Fibroblast of the aortic adventitia (primary cell): ENCODE data around the gene SDHB. TPM values are rescaled to one million over a fixed set of nuclear protein-coding genes. Genes with fewer than 3 reads are reported as not detected.

Experiments
- DNase-seq: peaks from one replicate; pipeline ENCODE4 v3.0.0-alpha.2; 2010; ENCODE audit warnings: low read depth
- H3K4me3 ChIP-seq: 2 replicates; pipeline ENCODE4 v1.5.1; 2011; ENCODE audit warnings: low read depth, mild to moderate bottlenecking, control low read depth, low read length, moderate library complexity
- total RNA-seq: library from RNA; depleted of rRNA; stranded (reverse); fragments of >200 nt; gene quantifications from 2 replicates; pipeline ENCODE4 v1.2.3, GENCODE V29; 2012; ENCODE audit warnings: low replicate concordance
- TF ChIP-seq, protein P1 (sequence below): IDR thresholded peaks from 2 replicates; pipeline ENCODE4 v1.5.1; 2011; ENCODE audit warnings: mild to moderate bottlenecking, low read length, control low read depth, inconsistent platforms; ENCODE audit not compliant: insufficient read depth

The SDHB gene
- total RNA-seq, 1 donor = 106 TPM

DNA sequence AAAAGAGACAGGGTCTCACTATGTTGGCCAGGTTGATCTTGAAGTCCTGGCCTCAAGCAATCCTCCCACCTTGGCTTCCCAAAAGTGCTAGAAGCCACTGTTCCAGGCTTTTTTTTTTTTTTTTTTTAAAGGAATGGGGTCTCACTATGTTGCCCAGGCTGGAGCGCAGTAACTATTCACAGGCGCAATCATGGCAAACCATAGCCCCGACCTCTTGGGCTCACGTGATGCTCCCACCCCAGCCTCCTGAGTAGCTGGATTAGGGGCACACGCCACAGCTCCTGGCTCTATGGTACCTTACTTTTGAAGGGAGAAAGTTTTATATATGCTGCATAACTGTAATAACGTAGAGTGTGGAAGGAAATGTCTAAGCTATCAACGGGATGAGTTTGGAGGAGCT, 36.4 kb downstream of the SDHB start:
- TF ChIP-seq, protein P1, sequence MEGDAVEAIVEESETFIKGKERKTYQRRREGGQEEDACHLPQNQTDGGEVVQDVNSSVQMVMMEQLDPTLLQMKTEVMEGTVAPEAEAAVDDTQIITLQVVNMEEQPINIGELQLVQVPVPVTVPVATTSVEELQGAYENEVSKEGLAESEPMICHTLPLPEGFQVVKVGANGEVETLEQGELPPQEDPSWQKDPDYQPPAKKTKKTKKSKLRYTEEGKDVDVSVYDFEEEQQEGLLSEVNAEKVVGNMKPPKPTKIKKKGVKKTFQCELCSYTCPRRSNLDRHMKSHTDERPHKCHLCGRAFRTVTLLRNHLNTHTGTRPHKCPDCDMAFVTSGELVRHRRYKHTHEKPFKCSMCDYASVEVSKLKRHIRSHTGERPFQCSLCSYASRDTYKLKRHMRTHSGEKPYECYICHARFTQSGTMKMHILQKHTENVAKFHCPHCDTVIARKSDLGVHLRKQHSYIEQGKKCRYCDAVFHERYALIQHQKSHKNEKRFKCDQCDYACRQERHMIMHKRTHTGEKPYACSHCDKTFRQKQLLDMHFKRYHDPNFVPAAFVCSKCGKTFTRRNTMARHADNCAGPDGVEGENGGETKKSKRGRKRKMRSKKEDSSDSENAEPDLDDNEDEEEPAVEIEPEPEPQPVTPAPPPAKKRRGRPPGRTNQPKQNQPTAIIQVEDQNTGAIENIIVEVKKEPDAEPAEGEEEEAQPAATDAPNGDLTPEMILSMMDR = no peak
- DNase-seq = no peak
- H3K4me3 ChIP-seq = no peak overlapping the region

DNA sequence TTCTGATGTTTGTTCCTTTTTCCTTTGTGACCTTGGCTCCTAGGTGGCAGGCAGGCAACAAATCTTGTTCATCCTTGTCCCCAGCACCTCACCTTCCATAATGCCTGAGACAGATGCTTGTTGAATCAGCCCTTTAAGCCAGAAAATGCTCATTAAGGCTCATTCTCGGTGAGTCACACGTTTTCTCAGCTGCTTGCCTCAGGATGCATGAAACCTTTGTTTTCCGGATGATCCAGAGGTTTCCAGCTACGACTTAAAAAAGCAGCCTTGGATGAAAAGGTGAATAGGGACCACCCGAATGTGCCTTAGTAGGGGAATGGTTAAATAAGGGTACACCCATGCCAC, 37.5 kb downstream of the SDHB start:
- DNase-seq = peak; percentile 41
- TF ChIP-seq, protein P1 = no peak
- H3K4me3 ChIP-seq = no peak overlapping the region

DNA sequence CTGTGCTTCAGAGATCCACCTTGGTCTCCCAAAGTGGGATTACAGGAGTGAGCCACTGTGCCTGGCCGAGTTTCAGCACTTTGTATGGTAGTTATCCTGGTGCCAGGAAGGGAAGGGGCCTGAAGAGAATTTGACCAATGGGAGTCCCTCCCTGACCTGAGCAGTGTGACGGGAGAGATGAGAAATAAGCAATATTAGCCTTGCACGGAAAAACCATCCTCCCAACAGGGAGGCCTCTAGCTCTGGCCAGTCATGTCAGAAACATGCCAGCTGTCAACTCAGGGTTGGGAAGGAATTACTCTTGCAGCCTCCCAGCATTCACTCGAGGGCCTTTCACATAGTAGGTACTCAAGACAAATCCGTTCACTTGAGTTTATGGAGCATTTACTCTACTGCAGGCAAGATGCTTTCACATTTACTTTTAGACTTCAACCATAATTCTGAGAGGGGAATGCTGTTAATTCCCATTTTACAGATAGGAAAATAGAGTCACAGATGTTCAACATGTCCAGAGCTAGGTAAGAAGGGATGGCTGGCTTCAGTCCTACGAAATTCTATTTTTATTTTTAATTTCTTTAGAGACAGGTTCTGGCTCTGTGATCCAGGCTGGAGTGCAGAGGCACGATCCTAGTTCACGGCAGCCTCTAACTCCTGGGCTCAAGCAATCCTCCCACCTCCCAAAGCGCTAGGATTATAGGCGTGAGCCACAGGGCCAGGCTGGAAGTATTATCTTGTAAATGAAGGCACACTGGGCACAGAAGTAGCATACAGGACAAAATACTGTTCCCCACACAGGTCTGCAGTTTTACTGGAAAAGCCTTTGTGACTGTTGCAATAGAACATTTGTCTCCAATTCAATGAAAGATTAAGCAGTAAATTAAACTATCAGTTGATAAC, 38.9 kb downstream of the SDHB start:
- no peak for DNase-seq
- TF ChIP-seq, protein P1 = no peak

DNA sequence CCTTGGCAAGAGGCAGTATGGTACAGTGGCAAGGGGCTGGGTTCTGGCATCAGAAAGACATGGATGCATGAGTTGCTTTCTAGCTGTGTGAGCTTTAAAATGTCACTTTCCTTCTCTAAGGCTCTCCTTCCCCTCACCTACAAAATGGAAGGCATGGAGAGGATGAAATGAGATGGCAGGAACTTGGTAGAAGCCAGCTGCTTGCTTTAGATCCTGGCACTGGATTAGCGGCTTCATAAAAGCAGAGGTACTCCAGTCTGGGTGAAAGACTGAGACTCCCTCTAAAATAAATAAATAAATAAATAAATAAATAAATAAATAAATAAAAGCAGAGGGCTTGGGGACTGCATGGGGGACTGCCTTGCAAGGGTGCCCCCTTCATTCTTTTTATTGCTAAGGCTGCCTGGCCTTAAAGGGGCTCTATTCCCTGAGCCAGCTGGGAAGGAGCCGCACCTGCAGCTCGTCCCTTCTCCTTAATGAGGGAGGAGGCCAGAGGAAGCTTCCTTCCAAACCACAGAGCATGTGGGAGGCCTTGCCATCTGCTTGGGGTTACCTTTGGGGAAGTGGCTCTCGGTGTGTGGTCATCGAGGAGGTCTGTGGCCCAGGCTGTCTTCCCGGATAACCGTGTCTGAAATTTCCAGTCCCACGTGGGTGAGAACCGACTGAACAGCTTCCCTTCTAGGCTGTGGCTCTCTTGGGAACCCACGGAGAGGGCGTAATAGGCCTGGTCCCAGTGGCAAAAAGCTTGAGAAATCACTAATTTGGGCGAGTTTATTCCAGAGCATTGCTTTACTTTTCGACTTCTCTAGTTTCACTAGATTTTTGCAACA, 40.1 kb downstream of the SDHB start:
- no peak for DNase-seq
- no peak overlapping the region for H3K4me3 ChIP-seq
- TF ChIP-seq, protein P1 = no peak

More for the DNA sequence above, 38.9 kb downstream of the SDHB start:
- H3K4me3 ChIP-seq = no peak overlapping the region

DNA sequence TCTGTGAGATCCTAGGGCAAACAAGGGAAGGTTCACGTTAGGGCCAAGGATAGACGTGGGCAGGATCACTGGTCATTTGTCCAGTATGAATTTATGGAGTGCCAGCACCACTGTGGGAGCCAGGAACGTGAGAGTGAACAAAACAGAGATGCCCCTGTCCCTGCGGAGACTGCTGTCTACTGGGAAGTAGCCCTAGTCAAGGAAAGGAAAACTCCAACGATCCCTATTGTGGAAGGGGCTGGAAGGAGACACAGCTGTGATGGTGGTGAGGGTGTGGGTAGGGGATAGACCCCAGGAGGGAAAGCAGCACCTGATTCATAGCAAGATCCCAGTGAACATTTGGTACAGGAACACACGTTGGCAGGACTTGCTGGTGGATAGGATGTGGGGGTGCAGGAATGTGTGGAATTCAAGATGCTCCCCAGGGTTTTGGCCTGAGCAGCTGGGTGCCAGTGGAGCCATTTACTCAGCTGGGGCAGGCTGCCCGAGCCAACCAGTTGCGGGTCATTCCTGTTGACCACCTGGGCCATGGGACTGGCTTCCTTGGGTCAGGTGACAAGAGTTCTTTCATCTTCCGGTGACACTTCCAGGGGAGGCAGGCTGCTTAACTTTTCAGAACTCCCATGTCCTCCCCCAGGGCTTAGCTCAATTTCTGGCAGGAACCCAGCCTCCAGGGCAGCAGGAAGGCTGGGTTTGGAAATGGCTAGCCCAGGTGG, 40.9 kb downstream of the SDHB start:
- DNase-seq = peak; percentile 31
- TF ChIP-seq, protein P1 = no peak
- H3K4me3 ChIP-seq = no peak overlapping the region

DNA sequence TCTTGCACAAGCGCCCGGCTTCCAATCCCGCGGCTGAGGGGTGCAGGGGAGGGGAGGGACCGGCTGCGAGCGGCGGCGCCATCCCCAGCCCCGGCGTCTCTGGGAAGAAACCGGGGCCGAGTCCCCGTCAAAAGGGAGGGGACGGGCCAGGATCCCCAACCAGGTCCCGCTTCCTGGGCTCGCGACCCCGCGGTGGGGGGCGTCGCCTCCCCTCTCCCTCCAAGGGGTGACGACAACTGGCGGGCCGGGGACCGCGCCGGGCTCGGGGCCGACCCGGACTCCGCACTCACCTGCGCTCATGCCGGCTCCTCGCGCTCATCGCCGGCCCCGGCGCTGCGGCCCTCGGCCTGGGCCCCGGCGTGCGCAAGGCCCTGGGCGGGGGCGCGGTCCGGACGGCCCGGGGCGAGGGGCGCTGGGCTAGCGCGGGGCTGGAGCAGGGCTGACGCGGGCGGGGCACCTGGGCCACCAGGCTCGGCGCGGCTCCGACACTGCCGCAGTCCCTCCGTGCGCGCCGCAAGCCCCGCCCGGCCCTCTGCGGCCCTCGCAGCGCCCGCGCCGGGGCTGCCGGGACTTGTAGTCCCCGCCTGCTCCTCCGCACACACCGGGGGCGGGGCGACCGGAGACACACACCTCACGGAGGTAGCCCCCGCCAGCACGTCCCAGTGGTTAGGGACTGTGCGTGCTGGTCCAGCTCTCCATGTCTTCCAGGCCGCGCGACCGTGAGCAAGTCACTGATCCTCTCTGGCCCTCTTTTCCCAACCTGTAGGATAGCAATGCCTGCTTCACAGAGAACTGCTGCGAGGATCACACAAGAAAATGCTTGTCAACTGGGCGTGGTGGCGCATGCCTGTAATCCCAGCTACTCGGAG, 42.2 kb downstream of the SDHB start, which contains the start of gene ATP13A2:
ATP13A2 (minus strand) TSS at position 490 of the 869 bp plus-strand sequence; CDS start at position 300, 190 bp downstream.
- DNase-seq = peak; percentile 46
- peak within 1 kb of the TSS; percentile 75 for H3K4me3 ChIP-seq
- TF ChIP-seq, protein P1 = no peak
